Lung (tissue), 12 donors: Measurements from ENCODE around the gene CA5A. TPM values are rescaled to one million over a fixed set of nuclear protein-coding genes. Genes with fewer than 3 reads are reported as not detected.
"Not testable (repeated sequence)": the region's sequence is repeated elsewhere in the genome, so short reads cannot be mapped to it uniquely, and the experiment has no call there.

ENCODE experiments used
- ATAC-seq: fragments of 200-7000 bp; cut with Tn5 transposase; one replicate; pipeline ENCODE4 v1.9.1; 2020; ENCODE audit warnings: moderate number of reproducible peaks; ENCODE audit not compliant: insufficient read depth, low FRiP score
- DNase-seq, 3 donors: peaks; one replicate each; pipeline ENCODE4 v3.0.0-alpha.2; 2013 to 2017
- H3K27ac ChIP-seq, 2 donors: one replicate each; pipeline ENCODE4 v1.5.1; 2013; ENCODE audit warnings: mild to moderate bottlenecking in 2 of 2, moderate library complexity in 2 of 2, control low read depth in 1 of 2, inconsistent platforms in 1 of 2, low read depth in 1 of 2, low read length in 1 of 2
- H3K27me3 ChIP-seq, 3 donors: one replicate each; pipeline ENCODE4 v1.5.1; 2013; ENCODE audit warnings: low read length in 2 of 3; ENCODE audit not compliant: control insufficient read depth in 3 of 3, insufficient read depth in 3 of 3
- H3K36me3 ChIP-seq, 4 donors: one replicate each; pipeline ENCODE4 v1.5.1; 2013; ENCODE audit warnings: low read length in 4 of 4, mild to moderate bottlenecking in 1 of 4, moderate library complexity in 1 of 4; ENCODE audit not compliant: control insufficient read depth in 4 of 4, insufficient read depth in 4 of 4
- H3K4me1 ChIP-seq, 5 donors: one replicate each; pipeline ENCODE4 v1.5.1; 2013; ENCODE audit warnings: low read length in 5 of 5, mild to moderate bottlenecking in 2 of 5, moderate library complexity in 1 of 5; ENCODE audit not compliant: control insufficient read depth in 5 of 5, insufficient read depth in 5 of 5
- H3K4me3 ChIP-seq: one replicate; pipeline ENCODE4 v1.5.1; 2013; ENCODE audit warnings: mild to moderate bottlenecking, control low read depth, moderate library complexity
- H3K9ac ChIP-seq, 2 donors: one replicate each; pipeline ENCODE4 v1.5.1; 2013; ENCODE audit warnings: low read length in 2 of 2, control low read depth in 1 of 2; ENCODE audit not compliant: insufficient read depth in 1 of 2
- H3K9me3 ChIP-seq, 4 donors: one replicate each; pipeline ENCODE4 v1.5.1; 2013; ENCODE audit warnings: low read length in 3 of 4, mild to moderate bottlenecking in 1 of 4, moderate library complexity in 1 of 4; ENCODE audit not compliant: control insufficient read depth in 4 of 4, insufficient read depth in 3 of 4
- WGBS, 2 donors: extraction: QIAGEN DNeasy Blood & Tissue Kit; methylation state at CpG; one replicate each; pipeline ENCODE4 v1.1.7; 2013; 5-methylcytosine and 5-hydroxymethylcytosine counted together
- polyA plus RNA-seq, 2 donors: library from polyadenylated mRNA; stranded (reverse); fragments of 200-250 nt; gene quantifications; one replicate each; pipeline ENCODE4 v1.2.1, GENCODE V29; 2013
- total RNA-seq, 2 donors: library from RNA; depleted of rRNA in 1 of 2; stranded (reverse); fragments of >200 nt in 1 of 2; gene quantifications; one replicate each; pipeline ENCODE4 v1.2.1, GENCODE V29; 2014 to 2021
- TF ChIP-seq, protein P1 (sequence below): IDR thresholded peaks from 2 replicates; pipeline ENCODE4 v1.5.1; 2012; ENCODE audit warnings: mild to moderate bottlenecking; ENCODE audit errors: control extremely low read depth, extremely low read depth
- donor health status: control.
- donor health status: control.
- donor health status: Bipolar disorder and iron deficiency.
- donor health status: healthy.
- donor health status: DM: yes; HTN: yes; CAD: no.

CA5A gene
- total and polyA plus RNA-seq, 4 donors: 0.03 to 0.63 (median 0.14) TPM; not detected in 1

GRCh38 chr16:87897521-87898505, 38.5 kb downstream of the CA5A start:
- H3K27ac ChIP-seq: no peak overlapping the region
- no peaks in the 10 kb centered on the region for H3K9me3 ChIP-seq
- ATAC-seq: no peak
- DNase-seq: no peak
- H3K36me3 ChIP-seq: no peaks in the 10 kb centered on the region
- no peaks in the 10 kb centered on the region for H3K27me3 ChIP-seq
- TF ChIP-seq, protein P1, sequence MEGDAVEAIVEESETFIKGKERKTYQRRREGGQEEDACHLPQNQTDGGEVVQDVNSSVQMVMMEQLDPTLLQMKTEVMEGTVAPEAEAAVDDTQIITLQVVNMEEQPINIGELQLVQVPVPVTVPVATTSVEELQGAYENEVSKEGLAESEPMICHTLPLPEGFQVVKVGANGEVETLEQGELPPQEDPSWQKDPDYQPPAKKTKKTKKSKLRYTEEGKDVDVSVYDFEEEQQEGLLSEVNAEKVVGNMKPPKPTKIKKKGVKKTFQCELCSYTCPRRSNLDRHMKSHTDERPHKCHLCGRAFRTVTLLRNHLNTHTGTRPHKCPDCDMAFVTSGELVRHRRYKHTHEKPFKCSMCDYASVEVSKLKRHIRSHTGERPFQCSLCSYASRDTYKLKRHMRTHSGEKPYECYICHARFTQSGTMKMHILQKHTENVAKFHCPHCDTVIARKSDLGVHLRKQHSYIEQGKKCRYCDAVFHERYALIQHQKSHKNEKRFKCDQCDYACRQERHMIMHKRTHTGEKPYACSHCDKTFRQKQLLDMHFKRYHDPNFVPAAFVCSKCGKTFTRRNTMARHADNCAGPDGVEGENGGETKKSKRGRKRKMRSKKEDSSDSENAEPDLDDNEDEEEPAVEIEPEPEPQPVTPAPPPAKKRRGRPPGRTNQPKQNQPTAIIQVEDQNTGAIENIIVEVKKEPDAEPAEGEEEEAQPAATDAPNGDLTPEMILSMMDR: no peak
- no peak overlapping the region for H3K4me3 ChIP-seq
- WGBS, 2 donors: 59 to 65% methylated on average over 20 of the region's 20 CpGs
- H3K9ac ChIP-seq: no peak overlapping the region
- H3K4me1 ChIP-seq: peaks cover 0 to 1% (median 0%) of the 10 kb centered on the region in 5 donors

DNA sequence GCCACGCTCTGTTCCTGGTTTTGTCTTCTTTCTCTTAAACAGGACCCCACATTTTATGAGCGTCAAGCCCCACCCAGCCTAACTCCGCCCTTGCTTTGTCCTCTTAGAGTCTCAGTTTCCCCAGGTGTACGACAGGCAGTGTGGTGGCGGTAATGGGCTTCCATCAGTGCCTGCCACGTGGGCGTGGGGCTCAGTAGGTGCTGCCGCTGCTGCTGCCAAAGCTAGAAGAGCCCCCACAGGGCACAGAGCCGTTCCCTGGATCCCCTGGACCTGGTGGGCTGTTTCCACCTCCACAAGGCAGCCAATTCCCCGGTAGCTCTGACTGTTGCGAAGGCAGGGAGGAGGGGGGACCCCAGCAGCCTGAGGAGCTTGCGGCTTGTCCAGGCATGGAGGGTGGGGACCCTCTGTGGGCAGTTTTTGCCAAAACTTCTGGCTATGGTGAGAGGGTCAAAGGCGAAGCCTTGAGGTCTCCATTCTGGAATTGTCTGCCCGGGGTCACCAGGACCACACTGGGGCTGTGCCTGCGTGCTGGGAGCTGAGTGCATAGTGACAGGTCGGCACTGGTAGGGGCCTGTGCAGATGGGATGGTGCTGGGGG, 39.3 kb downstream of the CA5A start:
- not testable (repeated sequence) for H3K9me3 ChIP-seq, H3K9ac ChIP-seq, H3K27me3 ChIP-seq

GRCh38 chr16:87896176-87896890, 40.0 kb downstream of the CA5A start:
- H3K27ac ChIP-seq, H3K36me3 ChIP-seq, H3K9me3 ChIP-seq, H3K4me3 ChIP-seq, H3K9ac ChIP-seq, H3K27me3 ChIP-seq, ATAC-seq, H3K4me1 ChIP-seq, DNase-seq: not testable (repeated sequence)
- 67 to 79% methylated on average over 17 of the region's 17 CpGs for WGBS, 2 donors

More for the DNA sequence above, 39.3 kb downstream of the CA5A start:
- H3K4me3 ChIP-seq, H3K36me3 ChIP-seq, H3K4me1 ChIP-seq, DNase-seq, ATAC-seq, H3K27ac ChIP-seq: not testable (repeated sequence)
- whole genome bisulfite sequencing, 2 donors: 81 to 92% methylated on average over 16 of the region's 16 CpGs

DNA sequence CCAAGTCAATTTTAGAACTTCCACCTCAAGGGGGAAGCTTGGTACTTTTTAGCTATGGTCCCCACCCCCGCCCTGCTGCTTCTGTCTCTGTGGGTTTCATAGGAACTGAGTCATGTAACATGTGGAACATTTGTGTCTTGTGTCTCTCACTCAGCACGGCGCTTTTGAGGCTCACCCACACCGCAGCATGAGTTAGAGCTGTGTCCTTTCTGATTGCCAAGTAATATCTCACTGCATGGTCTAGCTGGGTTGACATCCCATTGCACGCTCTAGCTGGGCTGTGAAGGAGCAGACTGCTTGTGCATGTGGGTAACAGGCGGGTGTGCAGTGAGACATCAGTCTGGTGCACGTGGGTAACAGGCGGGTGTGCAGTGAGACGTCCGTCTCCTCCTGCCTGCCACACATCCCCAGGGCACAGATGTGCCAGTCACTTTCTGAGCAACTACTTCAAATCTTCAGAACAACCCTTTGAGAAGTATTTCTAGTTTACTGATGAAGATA, 40.6 kb downstream of the CA5A start:
- TF ChIP-seq, protein P1: no peak
- Histone ChIP-seq H3K9ac (no peak overlapping the region), H3K9me3 (no peaks in the 10 kb centered on the region), H3K27ac (no peak overlapping the region), H3K27me3 (no peaks in the 10 kb centered on the region), H3K36me3 (no peaks in the 10 kb centered on the region), H3K4me1 (peaks cover 0 to 1% (median 0%) of the 10 kb centered on the region in 5 donors), H3K4me3 (no peak overlapping the region)
- DNase-seq (no peak), ATAC-seq (peak; percentile 15)
- WGBS, 2 donors: 37 to 57% methylated on average over 10 of the region's 10 CpGs

DNA sequence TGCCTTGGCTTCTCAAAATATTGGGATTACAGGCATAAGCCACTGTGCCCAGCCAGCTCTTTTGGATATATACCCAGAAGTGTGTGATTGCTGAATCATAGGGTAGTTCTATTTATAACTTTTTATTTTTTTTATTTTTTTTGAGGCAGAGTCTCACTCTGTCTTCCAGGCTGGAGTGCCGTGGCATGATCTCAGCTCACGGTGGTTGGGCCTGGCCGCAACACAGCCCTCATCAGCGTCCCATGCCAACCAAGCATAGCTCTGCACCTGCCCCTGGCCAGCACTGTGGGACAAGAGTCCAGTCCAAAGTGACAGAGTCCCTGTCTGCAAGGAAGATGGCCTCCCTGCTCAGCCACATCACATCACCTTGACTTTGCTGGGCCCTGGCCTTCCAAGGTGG, 42.3 kb downstream of the CA5A start:
- DNase-seq, H3K27ac ChIP-seq, H3K4me3 ChIP-seq, H3K27me3 ChIP-seq, H3K4me1 ChIP-seq, ATAC-seq, H3K36me3 ChIP-seq, H3K9me3 ChIP-seq, H3K9ac ChIP-seq: not testable (repeated sequence)
- 69 to 74% methylated on average over 4 of the region's 4 CpGs for WGBS, 2 donors
